Measurements from ENCODE around the gene SERGEF.

The SERGEF gene

DNA sequence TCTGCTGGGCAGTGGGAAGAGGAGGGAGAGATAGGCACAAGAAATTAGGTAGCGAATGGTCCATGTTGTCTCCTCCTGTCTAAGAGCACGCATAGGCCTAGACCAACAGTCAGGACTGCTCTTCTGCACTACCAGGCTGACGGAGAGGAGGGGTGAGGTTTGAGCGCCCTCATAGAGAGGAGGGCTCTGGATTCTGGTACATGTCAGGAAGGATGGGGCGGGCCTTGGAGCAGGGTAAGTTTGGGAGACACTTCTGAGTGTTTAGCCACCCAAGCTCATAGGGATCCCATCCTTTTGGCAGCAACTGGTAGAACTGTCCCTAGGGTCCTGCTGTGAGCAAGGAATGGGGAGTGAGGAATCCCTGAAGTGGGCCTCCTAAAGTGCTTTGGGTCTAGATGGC, 217.9 kb downstream of the SERGEF start:
- Histone ChIP-seq H3K4ac (ENCODE audit: low read depth, low read length) (no peak overlapping the region), H3K79me1 (ENCODE audit: low read length) (no peaks in the 10 kb centered on the region), H2AK5ac (ENCODE audit: low read length) (no peak overlapping the region), H3K56ac (ENCODE audit: low read length) (no peak overlapping the region), H3K79me2 (ENCODE audit: control insufficient read depth, insufficient read depth, low read length) (no peaks in the 10 kb centered on the region), H2BK15ac (replicated peaks; ENCODE audit: low read depth) (no peak overlapping the region), H2BK5ac (ENCODE audit: low read length) (no peak overlapping the region), H3K4me1 (ENCODE audit: control insufficient read depth, low read depth, low read length) (no peaks in the 10 kb centered on the region), H3K4me3 (ENCODE audit: low read length) (no peak overlapping the region), H3K23ac (ENCODE audit: low read length) (no peak overlapping the region), H3K4me2 (ENCODE audit: low read length) (no peak overlapping the region), H4K5ac (ENCODE audit: low read length) (no peak overlapping the region), H3K27me3 (ENCODE audit: insufficient read depth, low read length, poor library complexity) (no peaks in the 10 kb centered on the region), H3K36me3 (ENCODE audit: control insufficient read depth, insufficient read depth, low read length) (no peaks in the 10 kb centered on the region), H3K18ac (ENCODE audit: low read length) (no peak overlapping the region), H2BK120ac (ENCODE audit: low read depth, low read length) (no peak overlapping the region), H3K27ac (ENCODE audit: low read depth, low read length) (no peak overlapping the region), H3K9ac (ENCODE audit: low read length) (no peak overlapping the region), H4K8ac (ENCODE audit: low read depth, low read length) (no peak overlapping the region)
- no CpG with 5 or more reads among the region's 5 CpGs for whole genome bisulfite sequencing (ENCODE audit: extremely low coverage, insufficient coverage, low lambda C conversion rate)
- DNase-seq = no peak

- Histone ChIP-seq H3K56ac (ENCODE audit: low read length) (no peak overlapping the region), H3K9ac (ENCODE audit: low read length) (no peak overlapping the region), H3K4me2 (ENCODE audit: low read length) (no peak overlapping the region), H4K5ac (ENCODE audit: low read length) (no peak overlapping the region), H2BK15ac (replicated peaks; ENCODE audit: low read depth) (no peak overlapping the region), H3K4me3 (ENCODE audit: low read length) (no peak overlapping the region), H2AK5ac (ENCODE audit: low read length) (no peak overlapping the region), H2BK5ac (ENCODE audit: low read length) (no peak overlapping the region), H3K4me1 (ENCODE audit: control insufficient read depth, low read depth, low read length) (no peaks in the 10 kb centered on the region), H3K23ac (ENCODE audit: low read length) (no peak overlapping the region), H3K27ac (ENCODE audit: low read depth, low read length) (no peak overlapping the region), H2BK120ac (ENCODE audit: low read depth, low read length) (no peak overlapping the region), H3K18ac (ENCODE audit: low read length) (no peak overlapping the region), H3K36me3 (ENCODE audit: control insufficient read depth, insufficient read depth, low read length) (no peaks in the 10 kb centered on the region), H3K27me3 (ENCODE audit: insufficient read depth, low read length, poor library complexity) (no peaks in the 10 kb centered on the region), H4K8ac (ENCODE audit: low read depth, low read length) (no peak overlapping the region), H3K79me1 (ENCODE audit: low read length) (no peaks in the 10 kb centered on the region), H3K4ac (ENCODE audit: low read depth, low read length) (no peak overlapping the region), H3K79me2 (ENCODE audit: control insufficient read depth, insufficient read depth, low read length) (no peaks in the 10 kb centered on the region)
- DNase-seq = no peak
- no CpG with 5 or more reads among the region's 7 CpGs for WGBS (ENCODE audit: extremely low coverage, insufficient coverage, low lambda C conversion rate)
Observed at GRCh38 chr11:17793642-17794170, 219.1 kb downstream of the SERGEF start.

DNA sequence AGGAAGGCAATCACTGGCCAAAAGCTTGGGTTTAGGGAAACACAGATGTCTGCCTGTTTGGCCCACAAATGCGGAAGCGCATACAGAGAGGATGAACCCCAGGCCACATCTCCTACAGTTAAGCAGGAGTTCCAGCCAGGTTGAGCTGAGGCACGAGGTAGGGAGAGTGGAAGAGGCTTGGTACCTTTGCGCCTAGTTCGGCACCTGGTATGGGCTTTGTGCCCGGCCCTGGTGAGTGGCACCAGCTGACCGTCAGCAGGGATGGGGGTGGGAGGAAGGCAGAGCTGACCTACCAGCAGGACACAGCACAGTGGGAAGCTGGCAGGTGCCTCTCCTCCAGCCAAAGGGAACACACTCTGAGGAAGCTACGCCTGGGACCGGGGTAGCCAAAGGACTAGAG, 220.7 kb downstream of the SERGEF start:
- no peak for DNase-seq
- Histone ChIP-seq H3K27me3 (ENCODE audit: insufficient read depth, low read length, poor library complexity) (no peaks in the 10 kb centered on the region), H3K79me1 (ENCODE audit: low read length) (no peaks in the 10 kb centered on the region), H3K56ac (ENCODE audit: low read length) (no peak overlapping the region), H3K27ac (ENCODE audit: low read depth, low read length) (no peak overlapping the region), H3K18ac (ENCODE audit: low read length) (no peak overlapping the region), H3K9ac (ENCODE audit: low read length) (no peak overlapping the region), H2AK5ac (ENCODE audit: low read length) (no peak overlapping the region), H4K8ac (ENCODE audit: low read depth, low read length) (no peak overlapping the region), H3K36me3 (ENCODE audit: control insufficient read depth, insufficient read depth, low read length) (no peaks in the 10 kb centered on the region), H3K4me2 (ENCODE audit: low read length) (no peak overlapping the region), H2BK120ac (ENCODE audit: low read depth, low read length) (no peak overlapping the region), H3K23ac (ENCODE audit: low read length) (no peak overlapping the region), H2BK15ac (replicated peaks; ENCODE audit: low read depth) (no peak overlapping the region), H3K4me1 (ENCODE audit: control insufficient read depth, low read depth, low read length) (no peaks in the 10 kb centered on the region), H4K5ac (ENCODE audit: low read length) (no peak overlapping the region), H3K79me2 (ENCODE audit: control insufficient read depth, insufficient read depth, low read length) (no peaks in the 10 kb centered on the region), H3K4me3 (ENCODE audit: low read length) (no peak overlapping the region), H2BK5ac (ENCODE audit: low read length) (no peak overlapping the region), H3K4ac (ENCODE audit: low read depth, low read length) (no peak overlapping the region)
- no CpG with 5 or more reads among the region's 9 CpGs for WGBS (ENCODE audit: extremely low coverage, insufficient coverage, low lambda C conversion rate)

GRCh38 chr11:17791144-17791543, 221.7 kb downstream of the SERGEF start:
- no peak overlapping the region for H3K18ac ChIP-seq (ENCODE audit: low read length)

GRCh38 chr11:17790453-17790852, 222.4 kb downstream of the SERGEF start:
- Histone ChIP-seq H3K9ac (ENCODE audit: low read length) (no peak overlapping the region), H3K36me3 (ENCODE audit: control insufficient read depth, insufficient read depth, low read length) (no peaks in the 10 kb centered on the region), H3K27ac (ENCODE audit: low read depth, low read length) (no peak overlapping the region), H3K4ac (ENCODE audit: low read depth, low read length) (no peak overlapping the region), H2BK15ac (replicated peaks; ENCODE audit: low read depth) (no peak overlapping the region), H3K56ac (ENCODE audit: low read length) (no peak overlapping the region), H3K4me2 (ENCODE audit: low read length) (no peak overlapping the region), H3K79me1 (ENCODE audit: low read length) (no peaks in the 10 kb centered on the region), H2BK5ac (ENCODE audit: low read length) (no peak overlapping the region), H3K27me3 (ENCODE audit: insufficient read depth, low read length, poor library complexity) (no peaks in the 10 kb centered on the region), H3K4me3 (ENCODE audit: low read length) (no peak overlapping the region), H4K5ac (ENCODE audit: low read length) (no peak overlapping the region), H4K8ac (ENCODE audit: low read depth, low read length) (no peak overlapping the region), H2AK5ac (ENCODE audit: low read length) (no peak overlapping the region), H3K18ac (ENCODE audit: low read length) (no peak overlapping the region), H3K79me2 (ENCODE audit: control insufficient read depth, insufficient read depth, low read length) (no peaks in the 10 kb centered on the region), H3K4me1 (ENCODE audit: control insufficient read depth, low read depth, low read length) (no peaks in the 10 kb centered on the region), H2BK120ac (ENCODE audit: low read depth, low read length) (no peak overlapping the region), H3K23ac (ENCODE audit: low read length) (no peak overlapping the region)
- no CpG with 5 or more reads among the region's 1 CpG for WGBS (ENCODE audit: extremely low coverage, insufficient coverage, low lambda C conversion rate)
- no peak for DNase-seq

More at GRCh38 chr11:17791144-17791543, 221.7 kb downstream of the SERGEF start:
- H3K36me3 ChIP-seq (ENCODE audit: control insufficient read depth, insufficient read depth, low read length) = no peaks in the 10 kb centered on the region
- no peaks in the 10 kb centered on the region for H3K4me1 ChIP-seq (ENCODE audit: control insufficient read depth, low read depth, low read length)
- H2AK5ac ChIP-seq (ENCODE audit: low read length) = no peak overlapping the region
- no peak overlapping the region for H3K56ac ChIP-seq (ENCODE audit: low read length)
- no peaks in the 10 kb centered on the region for H3K27me3 ChIP-seq (ENCODE audit: insufficient read depth, low read length, poor library complexity)
- no peak overlapping the region for H2BK5ac ChIP-seq (ENCODE audit: low read length)
- H4K5ac ChIP-seq (ENCODE audit: low read length) = no peak overlapping the region
- no peak overlapping the region for H3K4me2 ChIP-seq (ENCODE audit: low read length)
- H3K79me1 ChIP-seq (ENCODE audit: low read length) = no peaks in the 10 kb centered on the region
- no peak overlapping the region for H3K27ac ChIP-seq (ENCODE audit: low read depth, low read length)
- no peaks in the 10 kb centered on the region for H3K79me2 ChIP-seq (ENCODE audit: control insufficient read depth, insufficient read depth, low read length)
- H3K4me3 ChIP-seq (ENCODE audit: low read length) = no peak overlapping the region
- H4K8ac ChIP-seq (ENCODE audit: low read depth, low read length) = no peak overlapping the region
- no peak overlapping the region for H2BK120ac ChIP-seq (ENCODE audit: low read depth, low read length)
- H3K9ac ChIP-seq (ENCODE audit: low read length) = no peak overlapping the region
- no peak overlapping the region for H2BK15ac ChIP-seq (replicated peaks; ENCODE audit: low read depth)
- H3K4ac ChIP-seq (ENCODE audit: low read depth, low read length) = no peak overlapping the region
- DNase-seq = no peak
- H3K23ac ChIP-seq (ENCODE audit: low read length) = no peak overlapping the region

DNA sequence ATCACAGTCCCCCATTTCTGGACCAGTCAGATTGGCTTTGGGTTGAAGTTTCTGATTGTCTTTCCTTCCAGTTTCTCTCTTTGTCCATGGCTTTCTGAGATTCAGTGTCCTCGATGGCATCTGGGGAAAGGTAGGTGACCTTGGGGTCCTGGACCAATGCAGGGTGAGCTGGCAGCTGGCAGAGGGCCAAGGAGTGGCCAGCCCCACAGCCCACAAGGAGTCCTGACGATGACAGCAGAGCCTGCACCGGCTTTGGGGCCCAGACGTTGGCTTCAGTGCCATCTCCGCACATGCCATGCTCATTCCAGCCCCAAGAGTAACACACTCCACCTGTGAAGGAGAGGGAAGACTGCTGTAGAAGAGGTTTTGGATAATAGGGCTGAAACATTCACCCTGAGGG, 224.8 kb downstream of the SERGEF start:
- H3K56ac ChIP-seq (ENCODE audit: low read length) = no peak overlapping the region
- no peak overlapping the region for H2BK15ac ChIP-seq (replicated peaks; ENCODE audit: low read depth)
- no peaks in the 10 kb centered on the region for H3K79me2 ChIP-seq (ENCODE audit: control insufficient read depth, insufficient read depth, low read length)
- no peak overlapping the region for H3K27ac ChIP-seq (ENCODE audit: low read depth, low read length)
- no peak overlapping the region for H3K4me3 ChIP-seq (ENCODE audit: low read length)
- H3K4me1 ChIP-seq (ENCODE audit: control insufficient read depth, low read depth, low read length) = no peaks in the 10 kb centered on the region
- H3K9ac ChIP-seq (ENCODE audit: low read length) = no peak overlapping the region
- H2BK5ac ChIP-seq (ENCODE audit: low read length) = no peak overlapping the region
- no peak for DNase-seq
- no peak overlapping the region for H4K8ac ChIP-seq (ENCODE audit: low read depth, low read length)
- no peak overlapping the region for H2AK5ac ChIP-seq (ENCODE audit: low read length)
- no peak overlapping the region for H3K18ac ChIP-seq (ENCODE audit: low read length)
- no peak overlapping the region for H3K4ac ChIP-seq (ENCODE audit: low read depth, low read length)
- no CpG with 5 or more reads among the region's 5 CpGs for WGBS (ENCODE audit: extremely low coverage, insufficient coverage, low lambda C conversion rate)
- H3K23ac ChIP-seq (ENCODE audit: low read length) = no peak overlapping the region
- H3K36me3 ChIP-seq (ENCODE audit: control insufficient read depth, insufficient read depth, low read length) = no peaks in the 10 kb centered on the region
- H3K27me3 ChIP-seq (ENCODE audit: insufficient read depth, low read length, poor library complexity) = no peaks in the 10 kb centered on the region
- no peak overlapping the region for H2BK120ac ChIP-seq (ENCODE audit: low read depth, low read length)
- H3K4me2 ChIP-seq (ENCODE audit: low read length) = no peak overlapping the region
- H4K5ac ChIP-seq (ENCODE audit: low read length) = no peak overlapping the region
- no peaks in the 10 kb centered on the region for H3K79me1 ChIP-seq (ENCODE audit: low read length)

Measured in mesendoderm (in vitro differentiated cells).